Calu3 (cell line): ENCODE results near the gene CTIF. TPM values are rescaled to one million over a fixed set of nuclear protein-coding genes. Genes with fewer than 3 reads are reported as not detected.

Source experiments
- BruUV-seq: library from RNA; stranded (reverse); fragments of 400-500 nt; replicated peaks from 2 replicates; lab custom pipeline; 2021; lab: Mats Ljungman, UMichigan
- CTCF ChIA-PET: fragments of 300-600 bp; sonication (Branson Sonifier 250); formaldehyde crosslinking; loops from one replicate; lab custom pipeline; 2022; ENCODE audit warnings: antibody characterized with exemption; lab: Charles Lee
- DNase-seq: peaks from one replicate; pipeline ENCODE4 v3.0.0; 2022
- H3K27ac Mint-ChIP-seq: one replicate; pipeline ENCODE4 v1.8.0; 2022; ENCODE audit warnings: mixed read lengths; ENCODE audit not compliant: unreplicated experiment
- H3K27me3 Mint-ChIP-seq: one replicate; pipeline ENCODE4 v1.8.0; 2022; ENCODE audit warnings: mixed read lengths; ENCODE audit not compliant: unreplicated experiment
- H3K36me3 Mint-ChIP-seq: one replicate; pipeline ENCODE4 v1.8.0; 2022; ENCODE audit warnings: mild to moderate bottlenecking, moderate library complexity, mixed read lengths; ENCODE audit not compliant: insufficient read depth, unreplicated experiment
- H3K4me1 Mint-ChIP-seq: one replicate; pipeline ENCODE4 v1.8.0; 2022; ENCODE audit warnings: mild to moderate bottlenecking, low read depth, mixed read lengths; ENCODE audit not compliant: unreplicated experiment
- H3K4me3 Mint-ChIP-seq: one replicate; pipeline ENCODE4 v1.8.0; 2022; ENCODE audit warnings: mild to moderate bottlenecking, low read depth, moderate library complexity, mixed read lengths; ENCODE audit not compliant: unreplicated experiment
- H3K9me3 Mint-ChIP-seq: one replicate; pipeline ENCODE4 v1.8.0; 2022; ENCODE audit warnings: low read depth, mixed read lengths; ENCODE audit not compliant: unreplicated experiment
- intact Hi-C: fragments of 100-400 bp; cut with micrococcal nuclease; formaldehyde crosslinking; loops from one replicate; pipeline ENCODE4 v1.10.0; 2022; ENCODE audit not compliant: unreplicated experiment
- total RNA-seq: library from RNA; stranded (reverse); gene quantifications from 2 replicates; pipeline ENCODE4 v1.2.3, GENCODE V29; 2022
- TF ChIP-seq, protein P1 (sequence below): fragments of 200-600 bp; IDR thresholded peaks from one replicate; pipeline ENCODE4 v1.8.0; 2022; ENCODE audit warnings: antibody characterized with exemption; ENCODE audit not compliant: unreplicated experiment

Gene CTIF
- total RNA-seq, 1 experiment from 2014 or later, result 40.8 TPM

DNA sequence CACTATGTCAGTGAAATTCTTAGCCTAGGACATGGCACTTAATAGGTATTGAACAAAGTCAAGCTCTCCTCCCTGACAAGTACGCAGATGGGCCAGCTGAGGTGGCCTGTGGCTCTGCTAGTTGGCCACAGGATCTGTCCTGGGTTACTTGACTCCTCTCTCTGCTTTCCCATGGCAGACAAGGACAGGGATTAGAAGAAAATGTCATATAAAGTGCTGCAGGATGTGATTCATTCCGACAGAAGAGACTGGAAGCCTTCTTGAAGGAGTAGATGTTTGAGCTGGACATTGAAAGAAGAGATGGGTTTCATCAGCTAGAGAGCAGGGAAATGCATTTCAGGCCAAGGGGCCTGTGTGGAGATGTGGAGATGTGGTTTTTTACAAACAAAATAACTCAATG lies 365.3 kb downstream of the CTIF start:
- no TSS peak for BruUV-seq
- intact Hi-C loops, result no loop called here
- Mint-ChIP-seq H3K27ac (no peak overlapping the region), H3K36me3 (peaks cover 9% of the 10 kb centered on the region), H3K27me3 (no peaks in the 10 kb centered on the region), H3K4me1 (peaks cover 14% of the 10 kb centered on the region), H3K9me3 (peaks cover 16% of the 10 kb centered on the region), H3K4me3 (no peak overlapping the region)
- TF ChIP-seq, protein P1, sequence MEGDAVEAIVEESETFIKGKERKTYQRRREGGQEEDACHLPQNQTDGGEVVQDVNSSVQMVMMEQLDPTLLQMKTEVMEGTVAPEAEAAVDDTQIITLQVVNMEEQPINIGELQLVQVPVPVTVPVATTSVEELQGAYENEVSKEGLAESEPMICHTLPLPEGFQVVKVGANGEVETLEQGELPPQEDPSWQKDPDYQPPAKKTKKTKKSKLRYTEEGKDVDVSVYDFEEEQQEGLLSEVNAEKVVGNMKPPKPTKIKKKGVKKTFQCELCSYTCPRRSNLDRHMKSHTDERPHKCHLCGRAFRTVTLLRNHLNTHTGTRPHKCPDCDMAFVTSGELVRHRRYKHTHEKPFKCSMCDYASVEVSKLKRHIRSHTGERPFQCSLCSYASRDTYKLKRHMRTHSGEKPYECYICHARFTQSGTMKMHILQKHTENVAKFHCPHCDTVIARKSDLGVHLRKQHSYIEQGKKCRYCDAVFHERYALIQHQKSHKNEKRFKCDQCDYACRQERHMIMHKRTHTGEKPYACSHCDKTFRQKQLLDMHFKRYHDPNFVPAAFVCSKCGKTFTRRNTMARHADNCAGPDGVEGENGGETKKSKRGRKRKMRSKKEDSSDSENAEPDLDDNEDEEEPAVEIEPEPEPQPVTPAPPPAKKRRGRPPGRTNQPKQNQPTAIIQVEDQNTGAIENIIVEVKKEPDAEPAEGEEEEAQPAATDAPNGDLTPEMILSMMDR, result no peak
- DNase-seq, result no peak
- CTCF ChIA-PET, result no interaction called here

GRCh38 chr18:48904847-48905394 lies 366.1 kb downstream of the CTIF start:
- intact Hi-C loops, result no loop called here
- peaks cover 14% of the 10 kb centered on the region for H3K4me1 Mint-ChIP-seq
- no peak overlapping the region for H3K4me3 Mint-ChIP-seq
- no TSS peak for BruUV-seq
- peaks cover 9% of the 10 kb centered on the region for H3K36me3 Mint-ChIP-seq
- DNase-seq, result no peak
- CTCF ChIA-PET, result no interaction called here
- TF ChIP-seq, protein P1, result no peak
- H3K27ac Mint-ChIP-seq, result no peak overlapping the region
- no peaks in the 10 kb centered on the region for H3K27me3 Mint-ChIP-seq
- peaks cover 13% of the 10 kb centered on the region for H3K9me3 Mint-ChIP-seq

- TF ChIP-seq, protein P1, result no peak
- peaks cover 14% of the 10 kb centered on the region for H3K4me1 Mint-ChIP-seq
- CTCF ChIA-PET, result no interaction called here
- H3K27me3 Mint-ChIP-seq, result no peaks in the 10 kb centered on the region
- no peak overlapping the region for H3K4me3 Mint-ChIP-seq
- intact Hi-C loops, result no loop called here
- peaks cover 13% of the 10 kb centered on the region for H3K9me3 Mint-ChIP-seq
- BruUV-seq, result no TSS peak
- H3K27ac Mint-ChIP-seq, result no peak overlapping the region
- peaks cover 9% of the 10 kb centered on the region for H3K36me3 Mint-ChIP-seq
- no peak for DNase-seq
These were observed 366.7 kb downstream of the CTIF start for GRCh38 chr18:48905513-48905912.

- BruUV-seq, result no TSS peak
- intact Hi-C loops, result no loop called here
- H3K36me3 Mint-ChIP-seq, result peaks cover 4% of the 10 kb centered on the region
- H3K4me1 Mint-ChIP-seq, result peaks cover 8% of the 10 kb centered on the region
- TF ChIP-seq, protein P1, result no peak
- CTCF ChIA-PET, result no interaction called here
- DNase-seq, result no peak
- H3K27me3 Mint-ChIP-seq, result no peaks in the 10 kb centered on the region
- H3K27ac Mint-ChIP-seq, result no peak overlapping the region
- peaks cover 11% of the 10 kb centered on the region for H3K9me3 Mint-ChIP-seq
- H3K4me3 Mint-ChIP-seq, result no peak overlapping the region
These were observed 370.1 kb downstream of the CTIF start for GRCh38 chr18:48908916-48909315.
